ENCODE data around the gene NPNT.

DNA sequence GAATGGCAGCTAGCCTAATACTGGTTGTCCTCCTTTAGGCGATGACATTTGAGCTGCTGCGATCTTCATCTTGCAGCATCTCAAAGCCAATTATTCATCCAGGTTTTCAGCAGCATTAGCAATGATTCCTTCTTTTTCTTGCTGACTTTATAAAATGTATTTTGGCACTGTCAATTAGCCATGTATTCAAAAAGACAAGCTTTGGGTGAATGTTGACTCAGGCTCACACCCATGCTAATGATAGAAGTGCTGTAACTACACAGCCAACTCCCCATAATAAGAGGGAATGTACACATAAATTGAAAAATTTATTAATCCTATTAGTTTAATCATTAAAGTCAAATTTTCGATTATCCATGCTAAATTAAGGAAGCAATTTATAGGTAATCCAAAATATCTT is 24.3 kb upstream of the NPNT start:
- TF ChIP-seq, protein P1, sequence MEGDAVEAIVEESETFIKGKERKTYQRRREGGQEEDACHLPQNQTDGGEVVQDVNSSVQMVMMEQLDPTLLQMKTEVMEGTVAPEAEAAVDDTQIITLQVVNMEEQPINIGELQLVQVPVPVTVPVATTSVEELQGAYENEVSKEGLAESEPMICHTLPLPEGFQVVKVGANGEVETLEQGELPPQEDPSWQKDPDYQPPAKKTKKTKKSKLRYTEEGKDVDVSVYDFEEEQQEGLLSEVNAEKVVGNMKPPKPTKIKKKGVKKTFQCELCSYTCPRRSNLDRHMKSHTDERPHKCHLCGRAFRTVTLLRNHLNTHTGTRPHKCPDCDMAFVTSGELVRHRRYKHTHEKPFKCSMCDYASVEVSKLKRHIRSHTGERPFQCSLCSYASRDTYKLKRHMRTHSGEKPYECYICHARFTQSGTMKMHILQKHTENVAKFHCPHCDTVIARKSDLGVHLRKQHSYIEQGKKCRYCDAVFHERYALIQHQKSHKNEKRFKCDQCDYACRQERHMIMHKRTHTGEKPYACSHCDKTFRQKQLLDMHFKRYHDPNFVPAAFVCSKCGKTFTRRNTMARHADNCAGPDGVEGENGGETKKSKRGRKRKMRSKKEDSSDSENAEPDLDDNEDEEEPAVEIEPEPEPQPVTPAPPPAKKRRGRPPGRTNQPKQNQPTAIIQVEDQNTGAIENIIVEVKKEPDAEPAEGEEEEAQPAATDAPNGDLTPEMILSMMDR (IDR thresholded peaks at IDR 0.05; ENCODE audit: insufficient read depth, low read depth, low read length), result no peak
- TF ChIP-seq EZH2 (IDR thresholded peaks at IDR 0.05; ENCODE audit: insufficient read depth, low read length), result no peak
